CD14-positive monocyte (primary cell): ENCODE results near the gene SOAT2. TPM values are rescaled to one million over a fixed set of nuclear protein-coding genes. Genes with fewer than 3 reads are reported as not detected.

Experiments
- DNase-seq, 3 donors: peaks; one replicate each; pipeline ENCODE4 v3.0.0-alpha.2; 2011 to 2022
- H2AFZ ChIP-seq: 2 replicates; pipeline ENCODE4 v1.6.0; 2012; ENCODE audit warnings: mild to moderate bottlenecking, low read depth, low read length, inconsistent platforms; ENCODE audit not compliant: insufficient read depth, poor library complexity, severe bottlenecking
- H3K27ac ChIP-seq, 2 donors: 1 replicate in 1 of 2; 2 replicates in 1 of 2; pipeline ENCODE4 v1.5.1; 2012 to 2013; ENCODE audit warnings: low read length in 2 of 2, control low read depth in 1 of 2, inconsistent platforms in 1 of 2, low read depth in 1 of 2, mild to moderate bottlenecking in 1 of 2
- H3K27me3 ChIP-seq, 2 donors: one replicate each; pipeline versions ENCODE4 v1.6.0 to v1.6.1; 2011 to 2013; ENCODE audit warnings: low read length in 2 of 2; ENCODE audit not compliant: control insufficient read depth in 2 of 2, insufficient read depth in 2 of 2
- H3K36me3 ChIP-seq, 2 donors: replicated peaks in 1 of 2; 1 replicate in 1 of 2; 2 replicates in 1 of 2; pipeline versions ENCODE4 v1.5.1 to v1.6.1; 2012 to 2013; ENCODE audit warnings: low read length in 2 of 2, control low read depth in 1 of 2, inconsistent platforms in 1 of 2, mild to moderate bottlenecking in 1 of 2; ENCODE audit not compliant: insufficient read depth in 2 of 2, control insufficient read depth in 1 of 2
- H3K4me1 ChIP-seq, 2 donors: 1 replicate in 1 of 2; 2 replicates in 1 of 2; pipeline versions ENCODE4 v1.5.1 to v1.6.1; 2012 to 2013; ENCODE audit warnings: low read length in 2 of 2, control low read depth in 1 of 2, inconsistent platforms in 1 of 2, mild to moderate bottlenecking in 1 of 2, moderate library complexity in 1 of 2; ENCODE audit not compliant: insufficient read depth in 2 of 2, control insufficient read depth in 1 of 2
- H3K4me2 ChIP-seq: replicated peaks from 2 replicates; pipeline ENCODE3; 2012; ENCODE audit warnings: low read length, moderate library complexity, mild to moderate bottlenecking; ENCODE audit not compliant: poor library complexity, severe bottlenecking; ENCODE audit errors: extremely low read depth
- H3K4me3 ChIP-seq, 3 experiments: fragments of 200-600 bp in 1 of 3; sonication (generic) in 1 of 3; replicated peaks in 1 of 3; 1 replicate in 2 of 3; 2 replicates in 1 of 3; pipeline ENCODE4 v1.5.1; 2011 to 2013; ENCODE audit warnings: low read length in 3 of 3, mild to moderate bottlenecking in 3 of 3, control low read depth in 2 of 3, low read depth in 2 of 3, inconsistent platforms in 1 of 3, moderate library complexity in 1 of 3
- H3K79me2 ChIP-seq: 2 replicates; pipeline ENCODE4 v1.6.0; 2012; ENCODE audit warnings: mild to moderate bottlenecking, control low read depth, inconsistent platforms, low read length, moderate library complexity; ENCODE audit not compliant: insufficient read depth
- H3K9ac ChIP-seq: 2 replicates; pipeline ENCODE4 v1.6.0; 2017; ENCODE audit warnings: low read length, mild to moderate bottlenecking; ENCODE audit not compliant: insufficient read depth, poor library complexity, severe bottlenecking
- H3K9me3 ChIP-seq, 2 donors: replicated peaks in 1 of 2; 1 replicate in 1 of 2; 2 replicates in 1 of 2; pipeline versions ENCODE4 v1.5.1 to v1.6.1; 2012 to 2013; ENCODE audit warnings: low read length in 2 of 2, control low read depth in 1 of 2; ENCODE audit not compliant: control insufficient read depth in 1 of 2, insufficient read depth in 1 of 2
- H4K20me1 ChIP-seq: 2 replicates; pipeline ENCODE4 v1.6.0; 2012; ENCODE audit warnings: mild to moderate bottlenecking, low read length, control low read depth, moderate library complexity; ENCODE audit not compliant: insufficient read depth
- H3K27ac Mint-ChIP-seq, 7 donors: one replicate each; pipeline ENCODE4 v1.8.0; 2020; ENCODE audit warnings: mild to moderate bottlenecking in 7 of 7, mixed read lengths in 7 of 7, moderate library complexity in 6 of 7, inconsistent platforms in 2 of 7
- H3K27me3 Mint-ChIP-seq, 3 donors: one replicate each; pipeline ENCODE4 v1.8.0; 2021 to 2022; ENCODE audit warnings: low read depth in 3 of 3, mild to moderate bottlenecking in 3 of 3, mixed read lengths in 3 of 3, moderate library complexity in 3 of 3, inconsistent platforms in 1 of 3
- H3K36me3 Mint-ChIP-seq, 2 donors: one replicate each; pipeline ENCODE4 v1.8.0; 2020; ENCODE audit warnings: mixed read lengths in 2 of 2, inconsistent platforms in 1 of 2, mild to moderate bottlenecking in 1 of 2
- H3K4me1 Mint-ChIP-seq: one replicate; pipeline ENCODE4 v1.8.0; 2020; ENCODE audit warnings: mild to moderate bottlenecking, mixed read lengths
- H3K4me3 Mint-ChIP-seq, 2 donors: one replicate each; pipeline ENCODE4 v1.8.0; 2020; ENCODE audit warnings: mild to moderate bottlenecking in 2 of 2, mixed read lengths in 2 of 2, moderate library complexity in 1 of 2
- H3K9me3 Mint-ChIP-seq, 7 donors: one replicate each; pipeline ENCODE4 v1.8.0; 2020 to 2022; ENCODE audit warnings: mixed read lengths in 7 of 7, mild to moderate bottlenecking in 6 of 7, moderate library complexity in 6 of 7, inconsistent platforms in 2 of 7
- WGBS: methylation state at CpG from one replicate; pipeline ENCODE4 v1.1.5; 2013; ENCODE audit warnings: missing lambda C conversion rate; ENCODE audit not compliant: insufficient coverage; 5-methylcytosine and 5-hydroxymethylcytosine counted together
- intact Hi-C, 2 donors: fragments of 100-400 bp; cut with micrococcal nuclease; formaldehyde crosslinking; loops; one replicate each; pipeline versions ENCODE4 v1.15.0 to v1.15.1; 2023
- polyA plus RNA-seq, 3 donors: library from polyadenylated mRNA; depleted of rRNA in 1 of 3; unstranded in 2 of 3; stranded (reverse) in 1 of 3; fragments of 300-500 nt in 2 of 3; fragments of >200 nt in 1 of 3; fragmentation: Illumina TruSeq in 2 of 3; gene quantifications; 1 replicate in 2 of 3; 2 replicates in 1 of 3; pipeline ENCODE4 v1.2.3, GENCODE V29; 2012 to 2021
- TF ChIP-seq, protein P1 (sequence below): fragments of 200-600 bp; IDR thresholded peaks from one replicate; pipeline ENCODE4 v1.8.0; 2022; ENCODE audit warnings: antibody characterized with exemption, mild to moderate bottlenecking

The SOAT2 gene
- polyA plus RNA-seq, 3 donors, result not detected

DNA sequence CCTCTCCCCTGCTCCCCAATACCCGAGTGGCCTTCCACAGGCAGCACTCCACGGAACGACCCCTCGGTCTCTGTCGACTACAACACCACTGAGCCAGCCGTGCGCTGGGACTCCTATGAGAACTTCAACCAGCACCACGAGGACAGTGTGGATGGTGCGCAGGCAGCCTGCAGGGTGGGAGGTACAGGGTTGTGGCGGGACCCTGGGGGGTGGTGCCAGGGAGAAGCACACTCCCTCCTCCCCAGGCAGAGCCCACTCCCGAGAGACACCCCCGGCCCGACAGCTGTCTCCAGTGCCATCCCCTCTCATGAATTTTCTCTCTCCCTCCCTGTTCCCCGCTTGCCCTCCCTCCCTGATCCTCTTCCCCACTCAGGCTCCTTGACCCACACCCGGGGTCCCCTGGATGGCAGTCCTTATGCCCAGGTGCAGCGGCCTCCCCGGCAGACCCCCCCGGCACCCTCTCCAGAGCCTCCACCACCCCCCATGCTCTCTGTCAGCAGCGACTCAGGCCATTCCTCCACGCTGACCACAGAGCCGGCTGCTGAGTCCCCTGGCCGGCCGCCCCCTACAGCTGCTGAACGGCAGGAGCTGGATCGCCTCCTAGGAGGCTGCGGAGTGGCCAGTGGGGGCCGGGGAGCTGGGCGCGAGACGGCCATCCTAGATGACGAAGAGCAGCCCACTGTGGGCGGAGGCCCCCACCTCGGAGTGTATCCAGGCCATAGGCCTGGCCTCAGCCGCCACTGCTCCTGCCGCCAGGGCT lies 44.4 kb upstream of the SOAT2 start:
- H2AFZ ChIP-seq, result no peak overlapping the region
- peak overlapping the region in 1 of 7 donors; percentile 55 for H3K27ac Mint-ChIP-seq
- peaks cover 4% of the 10 kb centered on the region for H3K4me1 Mint-ChIP-seq
- H4K20me1 ChIP-seq, result no peaks in the 10 kb centered on the region
- no peak overlapping the region for H3K4me2 ChIP-seq
- H3K9ac ChIP-seq, result no peak overlapping the region
- H3K4me1 ChIP-seq, result peaks cover 4 to 10% of the 10 kb centered on the region in 2 donors
- peaks cover 0 to 17% (median 16%) of the 10 kb centered on the region in 3 donors for H3K27me3 Mint-ChIP-seq
- H3K9me3 Mint-ChIP-seq, result peaks cover 0 to 1% (median 0%) of the 10 kb centered on the region in 7 donors
- no peak overlapping the region for H3K4me3 Mint-ChIP-seq
- TF ChIP-seq, protein P1, sequence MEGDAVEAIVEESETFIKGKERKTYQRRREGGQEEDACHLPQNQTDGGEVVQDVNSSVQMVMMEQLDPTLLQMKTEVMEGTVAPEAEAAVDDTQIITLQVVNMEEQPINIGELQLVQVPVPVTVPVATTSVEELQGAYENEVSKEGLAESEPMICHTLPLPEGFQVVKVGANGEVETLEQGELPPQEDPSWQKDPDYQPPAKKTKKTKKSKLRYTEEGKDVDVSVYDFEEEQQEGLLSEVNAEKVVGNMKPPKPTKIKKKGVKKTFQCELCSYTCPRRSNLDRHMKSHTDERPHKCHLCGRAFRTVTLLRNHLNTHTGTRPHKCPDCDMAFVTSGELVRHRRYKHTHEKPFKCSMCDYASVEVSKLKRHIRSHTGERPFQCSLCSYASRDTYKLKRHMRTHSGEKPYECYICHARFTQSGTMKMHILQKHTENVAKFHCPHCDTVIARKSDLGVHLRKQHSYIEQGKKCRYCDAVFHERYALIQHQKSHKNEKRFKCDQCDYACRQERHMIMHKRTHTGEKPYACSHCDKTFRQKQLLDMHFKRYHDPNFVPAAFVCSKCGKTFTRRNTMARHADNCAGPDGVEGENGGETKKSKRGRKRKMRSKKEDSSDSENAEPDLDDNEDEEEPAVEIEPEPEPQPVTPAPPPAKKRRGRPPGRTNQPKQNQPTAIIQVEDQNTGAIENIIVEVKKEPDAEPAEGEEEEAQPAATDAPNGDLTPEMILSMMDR, result no peak
- H3K4me3 ChIP-seq, result no peak overlapping the region
- H3K27ac ChIP-seq, result no peak overlapping the region
- intact Hi-C loops, result no loop called here
- H3K79me2 ChIP-seq, result no peaks in the 10 kb centered on the region
- no peak for DNase-seq
- peaks cover 8% of the 10 kb centered on the region in 2 donors for H3K36me3 Mint-ChIP-seq
- peaks cover 5% of the 10 kb centered on the region in 2 donors for H3K36me3 ChIP-seq
- WGBS, result 97% methylated on average over 26 of the region's 35 CpGs
- H3K9me3 ChIP-seq, result no peaks in the 10 kb centered on the region
- H3K27me3 ChIP-seq, result no peaks in the 10 kb centered on the region

DNA sequence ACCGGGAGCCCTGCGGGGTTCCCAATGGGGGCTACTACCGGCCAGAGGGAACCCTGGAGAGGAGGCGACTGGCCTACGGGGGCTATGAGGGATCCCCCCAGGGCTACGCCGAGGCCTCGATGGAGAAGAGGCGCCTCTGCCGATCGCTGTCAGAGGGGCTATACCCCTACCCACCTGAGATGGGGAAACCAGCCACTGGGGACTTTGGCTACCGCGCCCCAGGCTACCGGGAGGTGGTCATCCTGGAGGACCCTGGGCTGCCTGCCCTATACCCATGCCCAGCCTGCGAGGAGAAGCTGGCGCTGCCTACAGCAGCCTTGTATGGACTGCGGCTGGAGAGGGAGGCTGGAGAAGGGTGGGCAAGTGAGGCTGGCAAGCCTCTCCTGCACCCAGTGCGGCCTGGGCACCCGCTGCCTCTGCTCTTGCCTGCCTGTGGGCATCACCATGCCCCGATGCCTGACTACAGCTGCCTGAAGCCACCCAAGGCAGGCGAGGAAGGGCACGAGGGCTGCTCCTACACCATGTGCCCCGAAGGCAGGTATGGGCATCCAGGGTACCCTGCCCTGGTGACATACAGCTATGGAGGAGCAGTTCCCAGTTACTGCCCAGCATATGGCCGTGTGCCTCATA lies 43.7 kb upstream of the SOAT2 start:
- H3K27ac Mint-ChIP-seq, result no peak overlapping the region

More for the DNA sequence above, 43.7 kb upstream of the SOAT2 start:
- Mint-ChIP-seq H3K27me3 (peaks cover 0 to 15% (median 14%) of the 10 kb centered on the region in 3 donors), H3K4me3 (no peak overlapping the region), H3K4me1 (no peaks in the 10 kb centered on the region), H3K36me3 (peaks cover 14 to 15% of the 10 kb centered on the region in 2 donors), H3K9me3 (peaks cover 0 to 1% (median 0%) of the 10 kb centered on the region in 7 donors)
- Histone ChIP-seq H3K4me1 (peaks cover 0 to 4% of the 10 kb centered on the region in 2 donors), H3K4me2 (no peak overlapping the region), H3K4me3 (no peak overlapping the region), H3K79me2 (no peaks in the 10 kb centered on the region), H4K20me1 (no peaks in the 10 kb centered on the region), H3K9me3 (no peaks in the 10 kb centered on the region), H2AFZ (no peak overlapping the region), H3K9ac (no peak overlapping the region), H3K27ac (no peak overlapping the region), H3K27me3 (no peaks in the 10 kb centered on the region), H3K36me3 (peaks cover 11 to 12% of the 10 kb centered on the region in 2 donors)
- 93% methylated on average over 23 of the region's 24 CpGs for WGBS
- intact Hi-C loops, result no loop called here
- DNase-seq, result no peak
- TF ChIP-seq, protein P1, result no peak
